B cell (primary cell): ENCODE data around the gene MYRIP. TPM values are rescaled to one million over a fixed set of nuclear protein-coding genes. Genes with fewer than 3 reads are reported as not detected.

Experiments
- ATAC-seq: fragments of 200-7000 bp; cut with Tn5 transposase; one replicate; pipeline ENCODE4 v1.10.0; 2021; ENCODE audit warnings: low read depth, mild to moderate bottlenecking, moderate number of reproducible peaks, moderate library complexity
- CTCF ChIA-PET: fragments of 350-600 bp; sonication (Branson Sonifier 250); formaldehyde crosslinking; loops from one replicate; lab custom pipeline; 2021; ENCODE audit warnings: antibody characterized with exemption, inconsistent platforms; lab: Charles Lee
- POLR2A ChIA-PET: fragments of 350-600 bp; sonication (Branson Sonifier 250); formaldehyde crosslinking; loops from one replicate; lab custom pipeline; 2021; ENCODE audit warnings: antibody characterized with exemption; lab: Charles Lee
- DNase-seq: peaks from one replicate; pipeline ENCODE4 v3.0.0; 2013
- H2AFZ ChIP-seq: 2 replicates; pipeline ENCODE4 v1.6.1; 2012; ENCODE audit warnings: mild to moderate bottlenecking, low read depth, low read length; ENCODE audit not compliant: insufficient read depth, poor library complexity, severe bottlenecking
- H3K27ac ChIP-seq, 2 donors: 1 replicate in 1 of 2; 2 replicates in 1 of 2; pipeline ENCODE4 v1.5.1; 2012 to 2013; ENCODE audit warnings: low read length in 2 of 2, mild to moderate bottlenecking in 2 of 2, moderate library complexity in 1 of 2
- H3K27me3 ChIP-seq, 4 experiments: fragments of 200-600 bp in 1 of 4; sonication (generic) in 1 of 4; replicated peaks in 1 of 4; 1 replicate in 2 of 4; 2 replicates in 2 of 4; pipeline versions ENCODE4 v1.6.1 to v1.7.0; 2013 to 2016; ENCODE audit warnings: low read length in 3 of 4, mild to moderate bottlenecking in 2 of 4, mixed read lengths in 1 of 4, moderate library complexity in 1 of 4; ENCODE audit not compliant: insufficient read depth in 4 of 4, control insufficient read depth in 3 of 4; ENCODE audit errors: control extremely low read depth in 1 of 4
- H3K36me3 ChIP-seq, 2 experiments: replicated peaks in 1 of 2; 1 replicate in 1 of 2; 2 replicates in 1 of 2; pipeline versions ENCODE4 v1.6.1 to v1.7.1; 2013; ENCODE audit warnings: low read length in 1 of 2; ENCODE audit not compliant: insufficient read depth in 2 of 2, control insufficient read depth in 1 of 2; ENCODE audit errors: control extremely low read depth in 1 of 2, extremely low read depth in 1 of 2
- H3K4me1 ChIP-seq, 2 donors: fragments of 200-600 bp in 1 of 2; sonication (generic) in 1 of 2; 1 replicate in 1 of 2; 2 replicates in 1 of 2; pipeline versions ENCODE4 v1.5.1 to v1.6.1; 2013 to 2017; ENCODE audit warnings: low read length in 2 of 2; ENCODE audit not compliant: control insufficient read depth in 2 of 2, insufficient read depth in 2 of 2
- H3K4me2 ChIP-seq: replicated peaks from 2 replicates; pipeline ENCODE3; 2012; ENCODE audit warnings: mild to moderate bottlenecking, low read depth, low read length; ENCODE audit not compliant: poor library complexity, severe bottlenecking
- H3K4me3 ChIP-seq, 5 experiments: fragments of 200-600 bp in 1 of 5; sonication (generic) in 1 of 5; 1 replicate in 3 of 5; 2 replicates in 2 of 5; pipeline versions ENCODE4 v1.5.1 to v1.7.0; 2011 to 2016; ENCODE audit warnings: low read length in 4 of 5, mild to moderate bottlenecking in 4 of 5, low read depth in 2 of 5, control low read depth in 1 of 5, moderate library complexity in 1 of 5; ENCODE audit not compliant: insufficient read depth in 1 of 5; ENCODE audit errors: control extremely low read depth in 1 of 5, extremely low read depth in 1 of 5
- H3K79me2 ChIP-seq: fragments of 200-600 bp; sonication (generic); one replicate; pipeline ENCODE4 v1.6.0; 2016; ENCODE audit warnings: low read length; ENCODE audit not compliant: control insufficient read depth, insufficient read depth
- H3K9ac ChIP-seq: fragments of 200-600 bp; sonication (generic); 2 replicates; pipeline ENCODE4 v1.6.1; 2017; ENCODE audit warnings: mild to moderate bottlenecking, low read length, moderate library complexity
- H3K9me3 ChIP-seq, 3 donors: one replicate each; pipeline versions ENCODE4 v1.6.1 to v1.7.1; 2013; ENCODE audit warnings: low read length in 2 of 3; ENCODE audit not compliant: control insufficient read depth in 2 of 3, insufficient read depth in 1 of 3; ENCODE audit errors: control extremely low read depth in 1 of 3
- H4K20me1 ChIP-seq: 2 replicates; pipeline ENCODE4 v1.6.0; 2012; ENCODE audit warnings: mild to moderate bottlenecking, low read length; ENCODE audit not compliant: insufficient read depth, control insufficient read depth, poor library complexity, severe bottlenecking
- H3K27ac Mint-ChIP-seq: one replicate; pipeline ENCODE4 v1.8.0; 2021; ENCODE audit warnings: mixed read lengths
- H3K27me3 Mint-ChIP-seq: one replicate; pipeline ENCODE4 v1.8.0; 2021; ENCODE audit warnings: mixed read lengths
- H3K4me1 Mint-ChIP-seq: one replicate; pipeline ENCODE4 v1.8.0; 2021; ENCODE audit warnings: mixed read lengths
- H3K4me3 Mint-ChIP-seq: one replicate; pipeline ENCODE4 v1.8.0; 2021; ENCODE audit warnings: mixed read lengths
- H3K9me3 Mint-ChIP-seq: one replicate; pipeline ENCODE4 v1.8.0; 2022; ENCODE audit warnings: mixed read lengths; ENCODE audit not compliant: insufficient read depth
- EZH2 ChIP-seq: IDR thresholded peaks from 2 replicates; pipeline ENCODE4 v1.6.1; 2012; ENCODE audit warnings: borderline replicate concordance, low read depth, mild to moderate bottlenecking, moderate library complexity, low read length; ENCODE audit not compliant: insufficient read depth, poor library complexity, severe bottlenecking
- WGBS: methylation state at CpG from one replicate; pipeline ENCODE4 v1.1.5; 2013; ENCODE audit warnings: missing lambda C conversion rate; ENCODE audit not compliant: insufficient coverage; 5-methylcytosine and 5-hydroxymethylcytosine counted together
- intact Hi-C: fragments of 100-400 bp; cut with micrococcal nuclease; formaldehyde crosslinking; loops from one replicate; pipeline ENCODE4 v1.10.0; 2022
- polyA plus RNA-seq: library from polyadenylated mRNA; depleted of rRNA; stranded (reverse); fragments of >200 nt; gene quantifications from 2 replicates; pipeline ENCODE4 v1.2.3, GENCODE V29; 2012
- total RNA-seq, 2 donors: library from RNA; stranded (reverse); fragments of 120-200 nt in 1 of 2; gene quantifications; 1 replicate in 1 of 2; 2 replicates in 1 of 2; pipeline versions ENCODE4 v1.2.3 to v1.2.4, GENCODE V29; 2013 to 2022
- TF ChIP-seq, protein P1 (sequence below): fragments of 200-600 bp; IDR thresholded peaks from one replicate; pipeline ENCODE4 v1.8.0; 2022; ENCODE audit warnings: antibody characterized with exemption, mild to moderate bottlenecking

Gene MYRIP
- total and polyA plus RNA-seq, 2 donors (not counting 1 experiment from before 2014, with no cell fraction given): 0.03 to 0.10 TPM

DNA sequence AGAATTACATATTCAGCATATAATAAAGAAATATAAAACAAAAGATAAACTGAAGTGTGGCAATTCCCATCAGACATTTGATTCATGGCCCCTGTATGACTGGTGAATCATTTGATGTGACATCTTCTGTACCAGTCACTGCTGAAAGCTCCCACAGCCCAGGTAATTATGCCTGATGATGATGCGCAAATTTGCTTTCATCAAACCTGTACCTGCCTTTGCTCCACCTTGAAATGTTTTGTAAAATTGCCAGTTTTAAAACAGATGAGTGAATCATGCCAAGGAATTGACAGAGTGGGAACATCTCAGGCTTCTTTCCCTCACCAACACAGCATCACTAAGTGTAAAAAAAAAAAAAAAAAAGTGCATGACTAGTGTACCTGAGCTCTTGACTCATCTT lies 433.6 kb downstream of the MYRIP start:
- H3K9me3 ChIP-seq: no peaks in the 10 kb centered on the region
- H4K20me1 ChIP-seq: no peaks in the 10 kb centered on the region
- no peaks in the 10 kb centered on the region for H3K79me2 ChIP-seq
- no peak for TF ChIP-seq EZH2
- TF ChIP-seq, protein P1, sequence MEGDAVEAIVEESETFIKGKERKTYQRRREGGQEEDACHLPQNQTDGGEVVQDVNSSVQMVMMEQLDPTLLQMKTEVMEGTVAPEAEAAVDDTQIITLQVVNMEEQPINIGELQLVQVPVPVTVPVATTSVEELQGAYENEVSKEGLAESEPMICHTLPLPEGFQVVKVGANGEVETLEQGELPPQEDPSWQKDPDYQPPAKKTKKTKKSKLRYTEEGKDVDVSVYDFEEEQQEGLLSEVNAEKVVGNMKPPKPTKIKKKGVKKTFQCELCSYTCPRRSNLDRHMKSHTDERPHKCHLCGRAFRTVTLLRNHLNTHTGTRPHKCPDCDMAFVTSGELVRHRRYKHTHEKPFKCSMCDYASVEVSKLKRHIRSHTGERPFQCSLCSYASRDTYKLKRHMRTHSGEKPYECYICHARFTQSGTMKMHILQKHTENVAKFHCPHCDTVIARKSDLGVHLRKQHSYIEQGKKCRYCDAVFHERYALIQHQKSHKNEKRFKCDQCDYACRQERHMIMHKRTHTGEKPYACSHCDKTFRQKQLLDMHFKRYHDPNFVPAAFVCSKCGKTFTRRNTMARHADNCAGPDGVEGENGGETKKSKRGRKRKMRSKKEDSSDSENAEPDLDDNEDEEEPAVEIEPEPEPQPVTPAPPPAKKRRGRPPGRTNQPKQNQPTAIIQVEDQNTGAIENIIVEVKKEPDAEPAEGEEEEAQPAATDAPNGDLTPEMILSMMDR: no peak
- H3K9ac ChIP-seq: no peak overlapping the region
- CTCF ChIA-PET: no interaction called here
- DNase-seq (no peak), ATAC-seq (no peak)
- POLR2A ChIA-PET: no interaction called here
- Mint-ChIP-seq H3K4me3 (no peak overlapping the region), H3K4me1 (no peaks in the 10 kb centered on the region), H3K27ac (no peak overlapping the region), H3K9me3 (peaks cover 3% of the 10 kb centered on the region), H3K27me3 (no peaks in the 10 kb centered on the region)
- no CpG with 5 or more reads among the region's 1 CpG for WGBS
- intact Hi-C loops: no loop called here
- no peak overlapping the region for H2AFZ ChIP-seq
- no peaks in the 10 kb centered on the region for H3K36me3 ChIP-seq
- no peak overlapping the region for H3K27ac ChIP-seq
- no peaks in the 10 kb centered on the region for H3K27me3 ChIP-seq
- H3K4me1 ChIP-seq: no peaks in the 10 kb centered on the region
- no peak overlapping the region for H3K4me2 ChIP-seq
- no peak overlapping the region for H3K4me3 ChIP-seq

DNA sequence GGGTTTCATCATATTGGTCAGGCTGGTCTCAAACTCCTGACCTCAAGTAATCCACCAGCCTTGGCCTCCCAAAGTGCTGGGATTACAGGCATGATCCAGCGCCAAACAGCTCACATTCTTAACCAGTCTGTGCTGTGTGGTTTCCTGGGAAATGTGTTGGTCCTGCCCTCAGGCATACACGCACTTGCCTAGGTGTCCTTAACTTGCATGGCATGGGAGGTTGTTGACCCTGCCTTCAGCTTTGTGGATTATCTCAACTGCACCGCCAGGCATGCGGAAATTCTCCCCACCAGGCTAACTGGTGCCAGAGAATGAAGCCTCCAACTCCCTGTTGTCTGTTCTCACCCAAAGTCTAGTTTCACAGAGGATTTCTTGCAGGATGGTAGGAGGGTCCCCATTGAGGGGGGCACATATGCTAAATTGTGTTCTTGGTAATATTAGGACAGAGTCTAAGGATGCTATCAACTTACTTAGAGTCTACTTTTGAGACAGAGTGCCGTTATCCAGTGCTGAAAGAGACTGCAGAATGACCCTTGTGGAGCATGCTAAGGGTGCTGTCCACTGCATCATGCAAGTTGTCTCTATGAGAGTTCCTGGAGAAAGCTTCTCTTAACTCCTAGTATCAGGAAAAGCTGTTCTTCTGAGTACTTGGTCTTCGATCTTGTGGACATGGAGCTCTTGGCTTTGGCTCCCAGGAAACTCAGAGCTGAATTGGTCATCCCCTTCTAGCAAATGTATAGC lies 438.5 kb downstream of the MYRIP start:
- Histone ChIP-seq H3K27ac (no peak overlapping the region), H3K4me2 (no peak overlapping the region), H3K9me3 (no peaks in the 10 kb centered on the region), H2AFZ (no peak overlapping the region), H3K36me3 (no peaks in the 10 kb centered on the region), H3K9ac (no peak overlapping the region), H3K27me3 (no peaks in the 10 kb centered on the region), H3K4me1 (no peaks in the 10 kb centered on the region), H3K4me3 (no peak overlapping the region), H3K79me2 (no peaks in the 10 kb centered on the region), H4K20me1 (no peaks in the 10 kb centered on the region)
- DNase-seq: no peak
- Mint-ChIP-seq H3K27me3 (no peaks in the 10 kb centered on the region), H3K9me3 (no peaks in the 10 kb centered on the region), H3K4me1 (no peaks in the 10 kb centered on the region), H3K4me3 (no peak overlapping the region), H3K27ac (no peak overlapping the region)
- ChIA-PET POLR2A (no interaction called here), CTCF (no interaction called here)
- ATAC-seq: no peak
- 97% methylated on average over 4 of the region's 6 CpGs for WGBS
- no peak for TF ChIP-seq EZH2
- TF ChIP-seq, protein P1: no peak
- intact Hi-C loops: no loop called here
